Endometrial microvascular endothelial cells (primary cell): ENCODE measurements around the gene IL19. TPM values are rescaled to one million over a fixed set of nuclear protein-coding genes. Genes with fewer than 3 reads are reported as not detected.

Experiments
- in situ Hi-C: cut with HindIII; loops from 2 replicates; pipeline ENCODE4 v1.10.0; 2017; ENCODE audit warnings: low sequenced_read_pairs, low pct_unique_long_range_greater_than_20kb; ENCODE audit errors: inconsistent ontology term
- total RNA-seq: library from RNA; depleted of rRNA; stranded (reverse); fragments of >200 nt; gene quantifications from one replicate; pipeline ENCODE4 v1.2.3, GENCODE V29; 2015; ENCODE audit errors: inconsistent ontology term

IL19 gene
- total RNA-seq, 1 donor from 2014 or later, result not detected

GRCh38 chr1:206867239-206867638 is 96.7 kb downstream of the IL19 start:
- in situ Hi-C loops, result no loop called here

- in situ Hi-C loops, result no loop called here
These were observed 97.1 kb downstream of the IL19 start for GRCh38 chr1:206867716-206868115.

GRCh38 chr1:206868264-206868663 is 97.7 kb downstream of the IL19 start:
- in situ Hi-C loops, result no loop called here

- in situ Hi-C loops, result no loop called here
These were observed 101.6 kb downstream of the IL19 start for GRCh38 chr1:206872139-206872538.

- in situ Hi-C loops, result no loop called here
These were observed 103.1 kb downstream of the IL19 start for GRCh38 chr1:206873603-206874188.

GRCh38 chr1:206875752-206876377 is 105.3 kb downstream of the IL19 start:
- in situ Hi-C loops, result no loop called here

- in situ Hi-C loops, result no loop called here
These were observed 107.9 kb downstream of the IL19 start for GRCh38 chr1:206878456-206878855.

GRCh38 chr1:206880314-206880713 is 109.7 kb downstream of the IL19 start:
- in situ Hi-C loops, result no loop called here

- in situ Hi-C loops, result no loop called here
These were observed 112.0 kb downstream of the IL19 start for GRCh38 chr1:206882555-206882954.

GRCh38 chr1:206883160-206883559 is 112.6 kb downstream of the IL19 start:
- in situ Hi-C loops, result no loop called here

GRCh38 chr1:206883876-206884275 is 113.3 kb downstream of the IL19 start:
- in situ Hi-C loops, result no loop called here

GRCh38 chr1:206885341-206886060 is 114.9 kb downstream of the IL19 start:
- in situ Hi-C loops, result no loop called here

- in situ Hi-C loops, result no loop called here
These were observed 116.3 kb downstream of the IL19 start for GRCh38 chr1:206886831-206887230.

GRCh38 chr1:206887701-206888100 is 117.1 kb downstream of the IL19 start:
- in situ Hi-C loops, result no loop called here

GRCh38 chr1:206890125-206891060 is 119.8 kb downstream of the IL19 start:
- in situ Hi-C loops, result no loop called here

GRCh38 chr1:206891412-206891811 is 120.8 kb downstream of the IL19 start:
- in situ Hi-C loops, result no loop called here
